Activated naive CD8-positive, alpha-beta T cell treated with anti-CD3 and anti-CD28 coated beads, Interleukin-2, amount 50 U/mL, for 16 hours (primary cell): Measurements from ENCODE around the gene DNAH1.

Experiments
- DNase-seq: peaks from one replicate; pipeline ENCODE4 v3.0.0-alpha.2; 2020; ENCODE audit warnings: low read depth, low spot score

Gene DNAH1

DNA sequence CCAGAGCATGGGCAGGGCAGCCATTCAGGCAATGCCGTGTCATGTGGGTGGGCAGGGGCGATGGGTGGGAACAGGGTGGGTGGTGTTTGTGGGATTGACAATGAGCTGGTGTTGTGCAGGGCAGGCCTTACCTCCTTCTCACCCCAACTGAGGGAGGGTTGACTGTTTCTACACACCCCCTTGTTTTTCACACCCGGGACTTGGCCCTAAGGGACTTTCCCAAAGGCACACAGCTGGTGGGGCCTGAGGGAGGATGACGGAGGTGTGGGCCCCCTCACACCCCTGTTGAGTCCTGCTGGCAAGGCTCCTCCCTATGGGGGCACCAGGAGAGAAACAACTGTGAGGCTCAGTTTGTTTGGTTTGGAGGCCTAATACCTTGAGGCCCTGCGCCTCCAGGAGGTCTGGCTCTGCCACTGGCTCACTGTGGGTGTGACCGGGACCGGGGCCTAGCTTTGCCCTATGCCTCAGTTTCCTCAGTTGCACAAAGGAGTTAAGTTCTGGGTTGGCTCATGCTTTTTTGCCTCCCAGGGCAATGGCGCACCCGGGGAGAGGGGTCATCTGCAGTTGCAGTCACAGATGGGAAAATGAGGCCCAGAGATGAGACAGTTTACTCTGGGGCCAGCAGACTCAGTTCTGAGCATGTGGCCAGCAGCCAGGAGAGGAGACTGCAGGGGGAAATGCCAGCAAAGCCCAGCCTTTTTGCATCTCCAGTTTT is 5.1 kb upstream of the DNAH1 start:
- peak; percentile 2 for DNase-seq

DNA sequence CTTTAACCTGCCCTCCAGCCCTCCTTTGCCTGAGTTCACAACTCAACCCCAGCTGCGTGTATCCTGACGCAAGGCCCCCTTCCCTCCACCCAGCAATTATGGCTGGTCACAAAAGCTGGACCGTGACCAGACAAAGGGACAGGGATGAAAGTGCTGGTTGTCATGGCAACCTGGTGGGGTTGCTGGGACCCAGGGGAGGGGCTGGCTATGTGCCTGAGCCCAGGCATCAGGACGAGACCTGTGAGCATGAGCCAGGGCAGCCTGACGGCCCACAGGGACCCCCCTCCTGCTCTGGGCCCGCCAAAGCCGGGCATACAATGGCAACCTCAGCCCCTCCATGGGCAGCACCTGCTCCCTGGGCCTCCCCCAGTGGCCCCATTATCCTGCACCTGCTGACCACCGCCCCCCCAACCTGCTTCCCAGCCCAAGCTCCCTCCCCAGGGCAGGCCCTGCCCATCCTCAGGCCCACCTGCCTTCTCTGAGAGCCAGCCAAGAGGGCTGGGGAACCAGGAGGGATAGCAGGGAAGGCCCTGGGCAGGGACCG is 4.5 kb upstream of the DNAH1 start:
- DNase-seq = no peak

DNA sequence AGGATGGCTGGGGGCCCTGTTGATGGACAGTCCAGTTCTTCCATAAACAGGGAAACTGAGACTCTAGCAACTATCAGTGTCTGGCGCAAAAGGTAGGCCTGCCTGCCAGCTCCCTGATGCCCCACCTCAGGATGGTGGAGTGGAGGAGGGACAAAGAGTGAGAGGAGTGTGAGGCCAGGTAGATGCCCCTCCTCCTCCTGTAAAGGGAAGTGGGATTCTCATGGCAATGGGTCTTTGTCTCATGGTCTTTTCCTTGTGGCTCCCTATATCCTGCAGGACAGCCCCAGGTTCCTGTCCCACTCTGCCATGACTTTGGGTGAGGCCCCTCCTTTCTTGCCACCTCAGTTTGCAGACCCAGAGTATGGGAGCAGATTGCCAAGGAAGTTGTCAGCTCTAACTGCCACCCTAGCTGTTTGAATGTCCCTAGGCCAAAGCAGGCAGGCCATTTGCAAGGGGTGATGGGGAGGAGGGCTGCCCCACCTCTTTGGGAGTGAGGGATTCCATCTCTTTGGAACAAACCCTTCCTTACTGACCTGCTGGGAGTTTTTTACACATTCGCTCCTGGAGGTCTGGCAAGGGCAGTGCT is 2.8 kb upstream of the DNAH1 start:
- DNase-seq = no peak

DNA sequence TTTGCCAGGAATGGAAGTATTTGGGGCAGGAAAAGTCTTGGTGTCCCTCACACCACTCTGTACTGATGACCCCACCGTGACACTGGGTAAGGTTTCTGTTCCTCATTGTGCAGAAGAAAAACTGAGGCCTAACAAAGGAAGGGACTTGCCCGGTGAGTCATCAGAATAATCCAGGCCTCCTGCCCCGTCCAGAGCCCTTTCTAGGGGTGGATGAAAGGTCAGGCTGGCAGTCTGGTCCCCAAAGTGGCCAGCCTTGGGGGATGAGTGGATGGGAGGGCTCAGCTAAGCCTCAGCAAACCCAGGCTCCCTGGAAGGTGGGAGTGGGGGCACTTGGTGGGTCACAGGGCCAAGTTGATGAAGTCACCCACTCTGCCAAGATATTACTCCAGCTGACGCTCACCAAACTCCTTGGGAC is 2.3 kb upstream of the DNAH1 start:
- DNase-seq = no peak

DNA sequence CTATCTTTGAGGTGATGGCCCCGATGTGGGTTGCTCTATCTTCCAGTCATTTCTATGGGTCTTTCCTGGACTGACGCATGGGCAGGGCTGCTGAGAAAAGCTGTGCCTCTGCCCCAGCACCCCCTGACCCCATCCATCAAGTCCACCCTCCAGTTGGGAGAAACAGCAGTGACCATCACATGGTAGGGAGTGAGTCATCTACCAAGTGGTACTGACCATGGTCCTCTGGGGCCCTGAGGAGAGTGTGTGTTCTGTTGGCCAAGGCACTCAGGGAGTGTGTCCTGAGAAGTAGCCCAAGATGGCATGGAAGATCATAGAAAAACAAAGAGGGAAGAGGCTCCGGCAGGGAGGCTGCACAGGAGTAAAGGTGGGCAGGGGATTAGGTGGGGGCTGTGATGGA is 1.6 kb upstream of the DNAH1 start:
- no peak for DNase-seq

DNA sequence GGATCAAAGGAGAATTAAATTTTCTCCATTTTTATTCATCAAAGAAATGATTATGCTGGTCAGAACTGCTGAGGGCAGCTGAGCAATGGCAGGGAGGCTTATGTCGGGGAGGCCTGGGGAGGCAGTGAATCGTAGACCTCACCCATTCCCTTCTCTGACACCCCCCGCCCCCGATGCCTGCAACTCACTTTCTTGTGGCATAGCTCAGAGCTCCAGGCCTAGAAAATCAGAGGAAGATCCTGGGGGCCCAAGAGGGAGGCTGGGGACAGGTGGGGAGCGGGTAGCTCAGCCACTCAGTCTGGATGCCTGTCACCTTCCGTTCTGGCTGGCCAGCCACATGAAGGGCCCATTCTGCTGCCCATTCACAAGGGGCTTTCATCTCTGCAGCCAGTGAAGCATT is 1.1 kb upstream of the DNAH1 start:
- DNase-seq = no peak

DNA sequence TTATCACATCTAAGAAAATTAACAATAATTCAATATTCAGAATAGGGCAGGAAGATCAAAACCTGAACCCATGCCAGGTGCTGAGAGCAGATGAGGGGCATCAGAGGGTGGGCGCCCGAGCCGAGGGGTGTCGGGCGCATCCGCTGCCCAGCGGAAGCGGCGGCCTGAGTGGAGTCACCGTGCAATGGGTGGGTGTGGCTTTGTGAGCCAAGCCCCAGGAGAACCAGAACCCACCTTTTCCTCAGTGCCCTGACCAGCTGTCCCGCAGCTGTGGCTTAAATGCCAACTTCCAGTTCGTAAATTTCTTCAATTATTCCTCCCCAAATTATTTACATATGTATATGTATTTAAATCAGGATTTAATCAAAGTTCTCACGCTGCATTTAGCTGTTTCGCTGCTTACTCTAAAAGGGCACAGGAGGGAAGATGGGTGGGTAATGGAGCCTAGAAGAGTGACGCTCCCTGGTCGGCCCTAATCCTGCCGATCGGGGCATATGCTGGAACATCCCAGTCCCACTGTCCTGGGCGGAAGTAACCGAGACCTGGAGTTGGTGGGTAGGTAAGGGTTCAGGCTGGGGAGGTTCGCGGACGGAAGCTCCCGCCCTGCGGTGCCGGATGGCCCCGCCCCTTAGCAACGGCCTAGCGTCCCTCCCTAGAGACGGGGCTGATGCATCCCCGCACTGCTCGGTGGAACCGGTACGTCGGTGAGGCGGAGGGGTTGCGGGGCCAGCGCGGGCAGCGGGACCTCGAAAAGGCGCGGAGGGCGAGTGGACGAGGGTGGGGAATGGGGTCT is 1.3 kb downstream of the DNAH1 start:
- peak; percentile 25 for DNase-seq

DNA sequence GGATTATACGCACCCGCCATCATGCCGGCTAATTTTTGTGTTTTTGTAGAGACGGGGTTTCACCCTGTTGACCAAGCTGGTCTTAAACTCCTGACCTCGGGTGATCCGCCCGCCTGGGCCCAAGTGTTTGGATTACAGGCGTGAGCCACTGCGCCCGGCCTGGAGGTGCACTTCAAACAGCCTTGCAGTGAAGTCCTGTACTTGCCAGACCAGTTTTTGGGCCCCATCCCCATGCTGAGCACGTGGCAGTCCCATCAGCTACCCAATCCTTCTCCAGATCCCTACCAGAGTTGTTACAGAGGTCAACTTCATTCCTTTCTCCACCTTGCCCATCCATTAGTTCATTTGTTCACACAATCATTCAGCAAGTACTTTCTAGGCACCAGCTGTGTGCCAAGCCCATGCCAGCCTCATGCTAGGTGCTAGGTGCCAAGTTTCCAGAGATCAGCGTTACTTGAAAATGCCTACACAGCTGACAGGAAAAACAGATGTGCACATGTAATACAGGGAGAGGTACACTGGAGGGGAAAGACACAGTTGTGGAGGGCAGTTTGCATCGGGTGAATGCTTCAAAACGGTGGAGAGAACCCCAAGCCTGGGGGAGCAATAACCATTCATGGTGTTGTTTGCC is 2.2 kb downstream of the DNAH1 start:
- no peak for DNase-seq

DNA sequence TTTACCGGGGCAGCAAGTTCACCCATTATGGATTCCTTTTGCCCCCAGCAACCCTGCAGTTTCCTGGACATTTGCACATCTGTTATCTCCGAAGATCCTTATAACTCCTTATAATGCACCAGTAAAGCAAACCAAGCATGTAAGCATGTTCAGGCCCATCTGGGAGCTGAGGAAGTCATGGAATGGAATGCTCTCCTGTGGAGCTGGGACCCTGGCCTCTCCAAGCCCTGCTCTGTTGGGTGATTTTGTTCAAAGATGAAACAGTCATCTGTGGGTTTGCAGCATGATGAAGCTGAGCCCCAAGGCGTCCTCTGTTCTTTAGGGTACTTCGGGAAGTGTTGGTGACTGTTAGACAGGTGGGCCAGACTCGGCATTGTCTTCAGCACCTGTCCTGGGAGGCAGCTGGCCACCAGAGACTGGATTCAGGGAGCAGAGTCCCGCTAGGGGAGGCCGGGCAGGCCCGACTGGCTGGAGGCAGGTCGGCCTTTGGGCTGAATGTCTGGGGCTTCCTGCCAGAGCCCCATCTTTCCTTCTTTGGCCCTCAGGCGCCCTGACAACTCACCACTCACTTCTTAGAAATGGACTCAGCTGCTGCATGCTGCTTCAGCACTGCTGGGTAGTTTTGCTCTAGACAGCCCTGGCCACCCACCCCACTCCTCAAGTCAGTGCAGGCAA is 3.9 kb downstream of the DNAH1 start:
- no peak for DNase-seq

DNA sequence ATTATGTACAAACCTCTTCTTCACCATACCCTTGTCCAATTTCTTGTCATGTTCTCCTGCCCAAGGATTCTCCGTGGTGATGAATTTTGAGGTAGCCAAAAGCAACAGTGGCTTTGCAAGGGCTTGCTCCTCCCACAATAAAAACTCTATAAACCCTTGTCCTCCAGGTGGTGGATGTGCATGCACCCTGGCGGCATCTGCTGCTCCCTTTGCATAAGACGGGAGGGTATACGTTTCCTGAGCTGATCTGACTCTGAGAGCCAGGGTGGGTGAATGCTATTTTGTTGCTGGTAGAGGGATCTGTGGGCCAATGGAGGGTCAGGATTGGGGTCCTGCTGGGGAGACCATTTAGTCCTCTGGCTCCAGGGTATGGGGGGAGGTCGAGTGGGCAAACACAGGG is 5.4 kb downstream of the DNAH1 start:
- DNase-seq = no peak

DNA sequence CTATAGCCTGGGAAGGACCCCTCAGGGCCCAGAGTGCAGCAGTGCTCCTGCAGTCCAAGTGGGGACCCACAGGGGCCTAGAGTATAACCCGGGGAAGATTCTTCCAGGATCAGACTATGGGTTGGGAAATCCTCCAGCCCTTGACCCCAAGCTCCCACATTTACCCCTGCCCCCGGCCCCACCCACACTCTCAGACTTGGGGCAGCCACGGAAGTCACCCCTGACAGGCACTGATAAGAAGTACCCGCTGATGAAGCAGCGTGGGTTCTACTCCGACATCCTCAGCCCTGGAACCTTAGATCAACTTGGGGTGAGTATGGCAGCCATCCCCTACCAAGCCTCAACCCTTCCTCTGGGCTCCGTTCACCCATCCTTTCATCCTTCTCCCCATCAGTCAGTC is 6.3 kb downstream of the DNAH1 start:
- no peak for DNase-seq

DNA sequence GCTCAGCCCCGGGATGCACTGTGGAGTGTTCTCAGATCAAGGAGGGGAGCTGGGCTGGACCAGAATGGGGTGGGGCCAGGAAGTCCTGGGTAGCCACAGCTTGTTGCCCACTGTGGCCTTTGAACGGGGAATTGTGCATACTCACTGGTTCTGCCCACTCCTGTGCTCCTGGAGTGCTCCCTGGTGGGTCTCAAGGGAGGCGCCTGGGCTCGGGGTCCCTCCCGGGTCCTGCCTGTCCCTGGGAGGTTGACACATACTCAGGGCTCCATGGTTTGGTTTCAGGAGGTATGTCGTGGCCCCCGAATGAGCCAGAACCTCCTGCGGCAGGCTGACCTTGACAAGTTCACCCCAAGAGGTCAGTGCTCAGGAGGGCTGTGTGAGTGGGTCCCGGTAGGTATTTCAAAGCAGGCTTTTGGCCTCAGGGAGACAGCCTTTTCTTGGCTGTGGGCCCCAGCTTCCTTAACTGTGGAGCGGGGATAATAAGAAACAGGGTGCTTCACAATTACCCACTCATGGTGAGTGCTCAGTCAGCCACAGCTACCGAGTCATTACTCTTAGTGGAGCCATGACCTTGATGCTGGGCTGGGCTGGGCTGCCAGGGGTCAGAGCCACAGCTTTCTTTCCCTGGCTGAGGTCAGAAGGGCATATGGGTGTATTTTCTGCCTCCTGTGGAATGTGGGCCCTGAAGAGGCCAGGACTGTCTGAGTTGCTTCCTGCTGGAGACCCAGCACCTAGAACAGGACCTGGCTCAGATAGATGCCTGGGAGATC is 7.6 kb downstream of the DNAH1 start:
- DNase-seq = no peak

DNA sequence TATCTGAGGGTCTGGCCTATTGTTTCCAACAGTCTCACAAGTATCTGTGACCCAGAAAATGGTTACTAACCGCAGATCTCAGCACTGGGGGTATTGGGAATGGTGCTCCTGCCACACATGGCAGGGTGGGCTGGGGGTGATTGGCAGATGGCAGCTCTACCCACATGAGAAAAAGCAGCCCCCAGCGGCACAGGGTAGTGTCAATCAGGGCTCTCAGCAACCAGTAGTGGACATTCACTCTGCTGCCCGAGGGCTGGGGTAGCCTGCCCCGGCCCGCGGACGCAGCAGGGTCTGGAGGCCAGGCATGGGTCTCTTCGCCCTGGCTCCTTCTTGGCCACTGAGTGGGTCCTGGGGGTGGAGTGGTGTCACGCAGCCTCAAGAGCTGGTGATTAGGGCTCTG is 8.6 kb downstream of the DNAH1 start:
- DNase-seq = no peak

DNA sequence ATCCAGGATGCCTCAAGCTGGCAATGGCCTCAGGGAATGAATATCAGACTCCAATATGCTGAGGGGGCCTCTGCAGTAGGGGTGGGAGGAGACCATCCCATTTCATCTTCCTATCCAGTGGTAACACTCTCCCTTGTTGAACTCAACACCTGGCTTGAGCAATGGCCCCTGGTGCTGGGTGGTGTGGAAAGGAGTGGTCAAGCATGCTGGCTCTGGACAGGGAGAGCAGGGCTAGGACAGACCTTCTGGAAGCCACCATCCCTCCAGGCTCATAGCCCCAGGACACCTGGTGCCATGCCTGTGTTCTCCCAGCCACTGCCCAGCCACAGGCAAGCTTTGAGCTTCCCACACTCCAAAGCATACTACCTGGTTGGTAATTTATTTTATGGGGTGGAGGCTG is 9.6 kb downstream of the DNAH1 start:
- no peak for DNase-seq

DNA sequence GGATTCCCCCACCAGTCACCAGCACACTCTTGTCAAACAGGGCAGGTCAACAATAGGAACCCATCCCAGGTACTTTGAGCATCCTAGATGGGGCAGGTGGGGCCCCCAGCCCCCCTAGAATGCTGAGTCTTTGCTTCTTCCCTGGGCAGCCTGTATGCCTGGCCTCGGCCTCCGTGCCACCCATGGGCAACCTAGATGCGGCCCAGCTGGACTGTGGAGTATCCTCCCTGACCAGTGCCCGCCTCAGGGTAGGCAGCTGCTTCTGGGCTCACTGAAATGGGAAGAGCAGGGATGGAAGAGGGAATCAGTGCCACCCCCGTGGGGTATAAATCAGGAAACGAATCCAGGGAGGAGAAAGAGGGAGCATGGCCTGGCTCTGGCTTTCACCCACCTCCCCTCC is 10.9 kb downstream of the DNAH1 start:
- DNase-seq = no peak

DNA sequence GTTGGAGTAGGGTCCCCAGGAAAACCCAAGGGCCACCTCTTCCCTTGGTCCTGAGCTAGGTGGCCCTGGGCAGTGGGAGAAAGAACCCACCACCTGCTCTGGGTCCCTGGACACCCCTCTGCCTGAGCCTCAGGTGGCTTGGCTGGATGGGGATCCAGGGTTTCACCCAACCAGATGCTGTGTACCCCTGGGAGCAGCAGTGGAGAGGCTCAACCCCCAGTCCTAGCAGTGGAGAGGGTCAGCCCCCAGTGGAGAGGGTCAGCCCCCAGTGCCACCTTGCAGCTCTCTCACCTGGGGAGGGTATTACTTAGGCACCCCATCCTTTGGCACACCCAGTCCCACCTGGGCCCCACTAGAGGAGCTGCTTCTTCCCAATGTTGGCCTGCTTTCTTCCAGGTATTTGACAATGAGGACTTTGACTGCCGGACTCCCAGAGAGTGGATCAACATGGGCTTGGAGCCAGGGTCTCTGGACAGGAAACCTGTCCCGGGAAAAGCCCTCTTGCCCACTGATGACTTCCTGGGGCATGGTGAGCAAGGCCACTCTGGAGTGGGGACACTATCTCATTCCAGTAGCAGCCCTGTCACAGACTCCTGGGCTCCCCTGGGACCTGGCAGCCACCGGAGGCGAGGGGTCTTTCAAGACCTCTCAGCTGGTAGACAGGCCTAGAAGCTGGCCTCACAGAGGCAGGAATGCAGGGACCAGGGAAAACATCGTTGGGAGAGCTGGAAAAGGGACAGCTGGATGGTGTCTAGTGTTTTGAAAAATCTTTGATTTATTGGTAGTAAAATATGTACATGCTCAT is 11.6 kb downstream of the DNAH1 start:
- no peak for DNase-seq

DNA sequence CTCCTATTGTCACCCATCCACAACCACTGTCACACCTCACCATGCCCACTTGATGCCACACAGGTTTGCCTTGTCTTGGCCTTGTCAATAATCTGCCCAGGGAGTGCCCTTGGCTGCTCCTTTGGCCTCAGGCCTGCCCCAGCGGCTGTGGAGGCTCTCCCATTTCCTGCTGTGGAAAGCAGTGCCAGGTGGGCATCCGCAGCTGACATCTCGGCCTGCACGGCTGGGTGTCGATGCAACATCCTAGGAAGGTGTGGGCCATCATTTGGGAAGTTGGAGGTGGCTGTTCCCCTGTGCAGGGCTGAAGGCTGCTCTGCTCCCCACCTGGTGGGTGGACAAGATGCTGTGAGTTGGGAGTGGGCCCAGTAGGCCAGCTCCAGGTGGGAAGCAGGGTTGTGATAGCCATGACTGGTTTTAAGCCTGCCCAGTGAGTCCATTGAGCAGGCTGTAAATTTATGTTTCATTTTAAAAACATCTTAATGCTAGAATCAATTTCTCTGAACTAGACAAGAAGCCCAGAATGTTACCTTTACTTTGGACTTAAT is 12.5 kb downstream of the DNAH1 start:
- DNase-seq = no peak

DNA sequence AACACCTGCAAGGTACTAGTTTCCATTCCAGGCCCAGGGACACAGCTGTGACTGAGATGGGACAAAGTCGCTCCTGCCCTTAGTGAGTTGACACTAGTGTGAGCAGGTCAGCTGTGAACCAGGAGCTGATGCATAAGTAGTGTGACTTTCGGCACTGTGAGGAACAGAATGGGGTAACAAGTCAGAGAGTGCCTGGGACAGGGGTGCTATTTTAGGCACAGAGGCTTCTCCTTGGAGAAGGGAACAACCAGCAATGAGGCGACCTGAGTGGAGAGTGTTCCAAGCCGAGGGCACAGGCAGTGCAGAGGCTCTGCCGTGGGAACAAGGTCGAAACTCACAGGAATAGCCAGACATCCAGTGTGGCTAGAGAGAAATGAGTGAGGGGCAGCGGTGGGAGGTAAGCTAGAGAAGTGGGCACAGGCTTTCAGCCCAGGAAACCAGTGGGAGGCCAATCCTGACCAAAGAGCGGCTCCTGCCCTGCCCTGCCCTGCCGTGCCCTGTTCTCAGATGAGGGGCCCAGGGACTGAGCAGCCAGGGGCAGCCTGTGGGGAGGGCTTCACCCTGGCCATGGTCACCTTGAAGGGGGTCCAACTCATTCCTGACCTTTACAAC is 14.2 kb downstream of the DNAH1 start:
- DNase-seq = no peak

DNA sequence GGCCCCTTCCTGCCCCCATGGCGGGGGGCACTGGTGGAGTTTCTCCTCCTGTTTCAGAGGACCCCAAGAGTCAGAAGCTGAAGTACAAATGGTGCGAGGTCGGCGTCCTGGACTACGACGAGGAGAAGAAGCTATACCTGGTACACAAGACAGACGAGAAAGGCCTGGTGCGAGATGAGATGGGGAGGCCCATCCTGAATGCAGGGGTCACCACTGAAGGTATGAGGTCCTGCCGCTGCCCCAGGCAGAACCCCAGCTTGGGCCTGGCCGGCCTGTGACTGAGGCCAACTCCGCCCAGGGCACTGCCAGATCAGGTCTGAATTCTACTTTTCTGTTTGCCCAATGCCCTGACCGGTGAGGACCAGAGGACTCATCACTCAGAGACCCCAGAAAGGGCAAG is 15.0 kb downstream of the DNAH1 start:
- DNase-seq = no peak
